Bronchial epithelial cell (primary cell): ENCODE results near the gene PRDM2. TPM values are rescaled to one million over a fixed set of nuclear protein-coding genes. Genes with fewer than 3 reads are reported as not detected.

ENCODE experiments used
- DNase-seq: peaks from one replicate; pipeline ENCODE4 v3.0.0-alpha.2; 2010; ENCODE audit warnings: low read depth
- FAIRE-seq: peaks from 2 replicates; lab custom pipeline; 2011; peaks lifted over from hg19 to GRCh38; lab: Jason Lieb, UNC
- H3K27me3 ChIP-seq: 2 replicates; pipeline ENCODE4 v1.5.1; 2011; ENCODE audit warnings: low read length; ENCODE audit not compliant: control insufficient read depth, insufficient read depth
- H3K36me3 ChIP-seq: 2 replicates; pipeline ENCODE4 v1.5.1; 2011; ENCODE audit warnings: low read length; ENCODE audit not compliant: control insufficient read depth, insufficient read depth
- H3K4me3 ChIP-seq: 2 replicates; pipeline ENCODE4 v1.5.1; 2011; ENCODE audit warnings: mild to moderate bottlenecking, low read depth, low read length, control low read depth
- CTCF ChIP-seq: IDR thresholded peaks from 2 replicates; pipeline ENCODE4 v1.5.1; 2011; ENCODE audit warnings: mild to moderate bottlenecking, moderate library complexity, low read length, control low read depth, inconsistent platforms; ENCODE audit not compliant: insufficient read depth, severe bottlenecking
- total RNA-seq: library from RNA; depleted of rRNA; stranded (reverse); fragments of >200 nt; gene quantifications from 2 replicates; pipeline ENCODE4 v1.2.1, GENCODE V29; 2014

The PRDM2 gene
- total RNA-seq, 1 donor from 2014 or later: 7.1 TPM

- no peaks in the 10 kb centered on the region for H3K36me3 ChIP-seq
- TF ChIP-seq CTCF: no peak
- no peaks in the 10 kb centered on the region for H3K27me3 ChIP-seq
- no peak overlapping the region for H3K4me3 ChIP-seq
- FAIRE-seq: no peak
- no peak for DNase-seq
Observed at GRCh38 chr1:13823936-13824335, 123.9 kb downstream of the PRDM2 start.

GRCh38 chr1:13824626-13825025, 124.6 kb downstream of the PRDM2 start:
- FAIRE-seq (no peak), DNase-seq (no peak)
- Histone ChIP-seq H3K36me3 (no peaks in the 10 kb centered on the region), H3K4me3 (no peak overlapping the region), H3K27me3 (no peaks in the 10 kb centered on the region)
- no peak for TF ChIP-seq CTCF

DNA sequence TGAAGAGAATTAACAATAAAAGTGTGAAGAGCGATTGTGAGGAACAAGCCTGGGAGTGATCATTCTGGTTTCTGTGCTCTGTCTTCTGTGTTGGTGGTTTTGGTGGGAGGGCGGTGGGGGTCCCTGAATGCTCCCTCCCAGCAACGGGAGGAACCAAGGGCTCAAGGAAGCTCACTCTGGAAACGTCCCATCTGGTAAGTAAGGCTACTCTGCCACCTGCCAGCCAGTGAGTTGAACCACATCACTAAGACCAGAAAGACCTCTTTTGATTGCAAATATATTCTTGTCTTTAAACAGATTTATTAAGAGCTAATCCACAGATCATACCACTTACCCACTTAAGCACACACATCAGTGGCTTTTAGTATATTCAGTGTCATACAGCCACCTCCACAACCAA, 125.0 kb downstream of the PRDM2 start:
- TF ChIP-seq CTCF: no peak
- DNase-seq: no peak
- Histone ChIP-seq H3K27me3 (no peaks in the 10 kb centered on the region), H3K4me3 (no peak overlapping the region), H3K36me3 (no peaks in the 10 kb centered on the region)
- FAIRE-seq: no peak

DNA sequence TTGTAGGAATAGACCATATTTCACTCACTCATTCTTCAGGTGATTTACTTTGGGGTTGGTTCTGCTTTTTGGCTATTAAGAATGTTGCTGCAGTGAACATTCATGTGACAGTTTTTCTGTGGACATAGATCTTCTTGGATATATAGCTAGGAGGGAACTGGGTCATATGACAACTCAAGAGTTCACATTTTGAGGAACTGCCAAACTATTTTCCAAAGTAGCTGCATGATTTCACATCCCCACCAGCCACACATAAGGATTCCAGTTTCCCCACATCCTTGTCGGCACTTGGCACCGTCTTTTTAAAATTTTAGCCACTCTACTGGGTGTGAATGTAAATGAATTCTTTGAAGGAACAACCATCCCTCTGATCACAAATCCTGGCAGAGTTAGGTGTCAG, 126.0 kb downstream of the PRDM2 start:
- TF ChIP-seq CTCF: no peak
- H3K36me3 ChIP-seq: no peaks in the 10 kb centered on the region
- FAIRE-seq (no peak), DNase-seq (no peak)
- no peaks in the 10 kb centered on the region for H3K27me3 ChIP-seq
- H3K4me3 ChIP-seq: no peak overlapping the region

- no peak overlapping the region for H3K4me3 ChIP-seq
- H3K36me3 ChIP-seq: no peaks in the 10 kb centered on the region
- TF ChIP-seq CTCF: no peak
- no peaks in the 10 kb centered on the region for H3K27me3 ChIP-seq
- DNase-seq (no peak), FAIRE-seq (no peak)
Observed at GRCh38 chr1:13826591-13826990, 126.6 kb downstream of the PRDM2 start.

DNA sequence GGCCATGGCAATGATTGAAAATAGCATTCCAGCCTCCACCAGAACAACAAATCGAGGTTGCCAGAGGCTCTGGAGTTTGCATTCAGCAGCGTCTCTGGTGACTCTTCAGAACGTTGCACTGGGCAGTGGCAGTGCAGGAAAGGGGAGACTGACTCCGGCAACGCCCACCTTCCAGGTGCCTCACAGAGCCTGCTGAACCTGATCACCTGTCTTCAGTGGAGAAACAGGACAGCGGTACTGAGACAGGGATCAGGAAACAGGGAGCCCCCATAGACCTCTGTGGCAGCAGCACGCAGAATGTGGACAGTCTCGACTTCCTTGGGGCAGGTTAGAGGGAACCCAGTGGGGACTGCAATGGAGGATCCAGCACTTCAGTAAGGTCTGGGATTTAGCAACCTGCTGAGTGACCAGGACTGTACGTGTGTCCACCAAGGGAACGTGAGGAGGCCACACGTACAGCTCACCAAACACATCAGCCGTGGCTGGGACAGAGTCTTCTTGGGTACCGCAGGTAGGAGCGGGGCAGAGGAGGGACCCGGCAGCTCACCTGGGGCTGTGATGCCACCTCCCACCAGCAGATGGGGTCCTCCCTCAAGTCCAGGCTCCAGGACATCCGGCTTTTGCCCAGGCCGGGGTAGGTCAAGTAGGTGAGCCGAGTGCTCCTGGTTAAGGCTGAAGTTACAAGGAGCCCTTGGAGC, 128.6 kb downstream of the PRDM2 start:
- Histone ChIP-seq H3K27me3 (no peaks in the 10 kb centered on the region), H3K36me3 (no peaks in the 10 kb centered on the region), H3K4me3 (peak overlapping the region; percentile 0)
- peak; percentile 78 for TF ChIP-seq CTCF
- no peak for FAIRE-seq
- peak; percentile 21 for DNase-seq
